Islet precursor cell (in vitro differentiated cells): ENCODE results near the gene RBM19.

ENCODE experiments used
- DNase-seq: peaks from one replicate; pipeline ENCODE4 v3.0.0-alpha.2; 2018

RBM19 gene

GRCh38 chr12:113955109-113955970 lies 10.8 kb downstream of the RBM19 start:
- peak; percentile 83 for DNase-seq

GRCh38 chr12:113954547-113954946 lies 11.6 kb downstream of the RBM19 start:
- DNase-seq: no peak

GRCh38 chr12:113950873-113951272 lies 15.3 kb downstream of the RBM19 start:
- no peak for DNase-seq

- DNase-seq: no peak
Observed at GRCh38 chr12:113949321-113950305, 16.5 kb downstream of the RBM19 start.

- DNase-seq: no peak
Observed at GRCh38 chr12:113948151-113948914, 17.8 kb downstream of the RBM19 start.

GRCh38 chr12:113946175-113946574 lies 19.9 kb downstream of the RBM19 start:
- DNase-seq: no peak

- no peak for DNase-seq
Observed at GRCh38 chr12:113945174-113946173, 20.7 kb downstream of the RBM19 start.

GRCh38 chr12:113942209-113942608 lies 23.9 kb downstream of the RBM19 start:
- no peak for DNase-seq

- no peak for DNase-seq
Observed at GRCh38 chr12:113941208-113941486, 25.0 kb downstream of the RBM19 start.

GRCh38 chr12:113940357-113941207 lies 25.5 kb downstream of the RBM19 start:
- peak; percentile 73 for DNase-seq

GRCh38 chr12:113939867-113940266 lies 26.3 kb downstream of the RBM19 start:
- no peak for DNase-seq

- DNase-seq: no peak
Observed at GRCh38 chr12:113938471-113938870, 27.7 kb downstream of the RBM19 start.

GRCh38 chr12:113936460-113936859 lies 29.7 kb downstream of the RBM19 start:
- DNase-seq: no peak

GRCh38 chr12:113935459-113935858 lies 30.7 kb downstream of the RBM19 start:
- DNase-seq: no peak

- DNase-seq: no peak
Observed at GRCh38 chr12:113934946-113935345, 31.2 kb downstream of the RBM19 start.

- no peak for DNase-seq
Observed at GRCh38 chr12:113934060-113934814, 31.9 kb downstream of the RBM19 start.

- DNase-seq: peak; percentile 87
Observed at GRCh38 chr12:113933201-113933786, 32.8 kb downstream of the RBM19 start.

GRCh38 chr12:113932381-113933196 lies 33.5 kb downstream of the RBM19 start:
- no peak for DNase-seq

- DNase-seq: no peak
Observed at GRCh38 chr12:113931517-113931916, 34.6 kb downstream of the RBM19 start.
